ENCODE results near the gene FOXA3. TPM values are rescaled to one million over a fixed set of nuclear protein-coding genes. Genes with fewer than 3 reads are reported as not detected.
A peak's percentile ranks its signal among the peaks of the same experiment; 100 is the strongest.

The FOXA3 gene
- total and polyA plus RNA-seq, 12 donors = 0.01 to 0.11 TPM; not detected in 10

GRCh38 chr19:45854167-45854778, 9.9 kb upstream of the FOXA3 start:
- Histone ChIP-seq H3K36me3 (peaks cover 0 to 94% (median 27%) of the 10 kb centered on the region in 9 donors), H3K9me3 (no peaks in the 10 kb centered on the region), H3K27ac (no peak overlapping the region), H3K27me3 (no peaks in the 10 kb centered on the region), H3K4me1 (no peaks in the 10 kb centered on the region), H3K4me3 (no peak overlapping the region)
- ATAC-seq (peak in 1 of 8 donors; percentile 51), DNase-seq (no peak)
- intact Hi-C loops (cut with DNase I) = no loop called here
- no peak for TF ChIP-seq CTCF (IDR thresholded peaks at IDR 0.05)
- 91 to 95% methylated on average over 16 of the region's 16 CpGs for WGBS, 2 donors

- Histone ChIP-seq H3K27ac (peak overlapping the region in 1 of 10 donors; percentile 48), H3K4me1 (peaks cover 0 to 33% (median 25%) of the 10 kb centered on the region in 9 donors), H3K36me3 (peaks cover 0 to 57% (median 0%) of the 10 kb centered on the region in 9 donors), H3K4me3 (no peak overlapping the region), H3K27me3 (peaks cover 0 to 23% (median 21%) of the 10 kb centered on the region in 7 donors), H3K9me3 (no peaks in the 10 kb centered on the region)
- intact Hi-C loops (cut with DNase I) = loop anchor here in 1 of 10 donors (5.0 kb wide), 1 partner anchor 137 kb away; the partner anchor contains the start of gene CCDC61
- no peak for DNase-seq
- ATAC-seq = no peak
- TF ChIP-seq CTCF (IDR thresholded peaks at IDR 0.05) = no peak
- WGBS, 2 donors = 86 to 95% methylated on average over 15 of the region's 15 CpGs
Observed at GRCh38 chr19:45860359-45861259, 3.5 kb upstream of the FOXA3 start.

- no peak for TF ChIP-seq CTCF (IDR thresholded peaks at IDR 0.05)
- Histone ChIP-seq H3K27me3 (peaks cover 0 to 31% (median 23%) of the 10 kb centered on the region in 7 donors), H3K9me3 (no peaks in the 10 kb centered on the region), H3K4me1 (peaks cover 0 to 33% (median 25%) of the 10 kb centered on the region in 9 donors), H3K27ac (peak overlapping the region in 9 of 10 donors; percentile 87 to 96 (median 90)), H3K4me3 (peak overlapping the region; percentile 84 to 100 (median 88)), H3K36me3 (peaks cover 0 to 43% (median 0%) of the 10 kb centered on the region in 9 donors)
- intact Hi-C loops (cut with DNase I) = loop anchor here in 1 of 10 donors (5.0 kb wide), 1 partner anchor 135 kb away; the partner anchor contains the start of gene CCDC61
- no peak for DNase-seq
- WGBS, 2 donors = 1% methylated on average over 11 of the region's 11 CpGs
- ATAC-seq = peak in 3 of 8 donors; percentile 0 to 5 (median 4)
Observed at GRCh38 chr19:45862271-45862563, 1.9 kb upstream of the FOXA3 start.

All from heart right ventricle (tissue), 16 donors.